ENCODE results near the gene PVR.

The PVR gene

GRCh38 chr19:44694184-44694579 lies 50.5 kb downstream of the PVR start:
- Histone ChIP-seq H3K9me3 (ENCODE audit: control insufficient read depth, insufficient read depth, low read length) (no peaks in the 10 kb centered on the region), H4K20me1 (ENCODE audit: control insufficient read depth, insufficient read depth, low read depth, low read length) (no peaks in the 10 kb centered on the region), H3K4me2 (ENCODE audit: low read length) (no peak overlapping the region), H3K4me3 (ENCODE audit: low read length) (no peak overlapping the region), H3K9me2 (replicated peaks; ENCODE audit: control insufficient read depth, low read length) (no peaks in the 10 kb centered on the region), H3K36me3 (ENCODE audit: control insufficient read depth, low read length) (no peaks in the 10 kb centered on the region), H3K27me3 (ENCODE audit: control insufficient read depth, low read length) (peaks cover 19% of the 10 kb centered on the region), H3K79me2 (ENCODE audit: control insufficient read depth, low read length) (no peaks in the 10 kb centered on the region), H3F3A (ENCODE audit: control insufficient read depth, insufficient read depth) (no peaks in the 10 kb centered on the region), H3K4me1 (ENCODE audit: control insufficient read depth, low read length) (no peaks in the 10 kb centered on the region), H3K27ac (ENCODE audit: low read depth, low read length) (no peak overlapping the region)
- TF ChIP-seq, protein P1, sequence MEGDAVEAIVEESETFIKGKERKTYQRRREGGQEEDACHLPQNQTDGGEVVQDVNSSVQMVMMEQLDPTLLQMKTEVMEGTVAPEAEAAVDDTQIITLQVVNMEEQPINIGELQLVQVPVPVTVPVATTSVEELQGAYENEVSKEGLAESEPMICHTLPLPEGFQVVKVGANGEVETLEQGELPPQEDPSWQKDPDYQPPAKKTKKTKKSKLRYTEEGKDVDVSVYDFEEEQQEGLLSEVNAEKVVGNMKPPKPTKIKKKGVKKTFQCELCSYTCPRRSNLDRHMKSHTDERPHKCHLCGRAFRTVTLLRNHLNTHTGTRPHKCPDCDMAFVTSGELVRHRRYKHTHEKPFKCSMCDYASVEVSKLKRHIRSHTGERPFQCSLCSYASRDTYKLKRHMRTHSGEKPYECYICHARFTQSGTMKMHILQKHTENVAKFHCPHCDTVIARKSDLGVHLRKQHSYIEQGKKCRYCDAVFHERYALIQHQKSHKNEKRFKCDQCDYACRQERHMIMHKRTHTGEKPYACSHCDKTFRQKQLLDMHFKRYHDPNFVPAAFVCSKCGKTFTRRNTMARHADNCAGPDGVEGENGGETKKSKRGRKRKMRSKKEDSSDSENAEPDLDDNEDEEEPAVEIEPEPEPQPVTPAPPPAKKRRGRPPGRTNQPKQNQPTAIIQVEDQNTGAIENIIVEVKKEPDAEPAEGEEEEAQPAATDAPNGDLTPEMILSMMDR (IDR thresholded peaks at IDR 0.05; ENCODE audit: low read depth, low read length, poor library complexity, severe bottlenecking), result peak; percentile 53
- TF ChIP-seq EZH2phosphoT487 (IDR thresholded peaks at IDR 0.05; ENCODE audit: borderline replicate concordance, low read length), result no peak

- TF ChIP-seq, protein P1 (IDR thresholded peaks at IDR 0.05; ENCODE audit: low read depth, low read length, poor library complexity, severe bottlenecking), result no peak
- no peak for TF ChIP-seq EZH2phosphoT487 (IDR thresholded peaks at IDR 0.05; ENCODE audit: borderline replicate concordance, low read length)
- no peak overlapping the region for H3K4me2 ChIP-seq (ENCODE audit: low read length)
- no peaks in the 10 kb centered on the region for H3K9me2 ChIP-seq (replicated peaks; ENCODE audit: control insufficient read depth, low read length)
- no peaks in the 10 kb centered on the region for H3F3A ChIP-seq (ENCODE audit: control insufficient read depth, insufficient read depth)
- H3K27ac ChIP-seq (ENCODE audit: low read depth, low read length), result no peak overlapping the region
- H3K79me2 ChIP-seq (ENCODE audit: control insufficient read depth, low read length), result no peaks in the 10 kb centered on the region
- no peaks in the 10 kb centered on the region for H4K20me1 ChIP-seq (ENCODE audit: control insufficient read depth, insufficient read depth, low read depth, low read length)
- H3K9me3 ChIP-seq (ENCODE audit: control insufficient read depth, insufficient read depth, low read length), result no peaks in the 10 kb centered on the region
- H3K36me3 ChIP-seq (ENCODE audit: control insufficient read depth, low read length), result no peaks in the 10 kb centered on the region
- no peak overlapping the region for H3K4me3 ChIP-seq (ENCODE audit: low read length)
- H3K27me3 ChIP-seq (ENCODE audit: control insufficient read depth, low read length), result peaks cover 12% of the 10 kb centered on the region
- no peaks in the 10 kb centered on the region for H3K4me1 ChIP-seq (ENCODE audit: control insufficient read depth, low read length)
Measured at GRCh38 chr19:44696939-44697669, 53.4 kb downstream of the PVR start.

GRCh38 chr19:44697670-44698034 lies 53.9 kb downstream of the PVR start:
- no peaks in the 10 kb centered on the region for H3K36me3 ChIP-seq (ENCODE audit: control insufficient read depth, low read length)
- H3K4me1 ChIP-seq (ENCODE audit: control insufficient read depth, low read length), result no peaks in the 10 kb centered on the region
- H4K20me1 ChIP-seq (ENCODE audit: control insufficient read depth, insufficient read depth, low read depth, low read length), result no peaks in the 10 kb centered on the region
- no peak overlapping the region for H3K4me3 ChIP-seq (ENCODE audit: low read length)
- H3K9me2 ChIP-seq (replicated peaks; ENCODE audit: control insufficient read depth, low read length), result no peaks in the 10 kb centered on the region
- peaks cover 6% of the 10 kb centered on the region for H3K27me3 ChIP-seq (ENCODE audit: control insufficient read depth, low read length)
- no peak for TF ChIP-seq EZH2phosphoT487 (IDR thresholded peaks at IDR 0.05; ENCODE audit: borderline replicate concordance, low read length)
- TF ChIP-seq, protein P1 (IDR thresholded peaks at IDR 0.05; ENCODE audit: low read depth, low read length, poor library complexity, severe bottlenecking), result no peak
- H3K4me2 ChIP-seq (ENCODE audit: low read length), result no peak overlapping the region
- H3F3A ChIP-seq (ENCODE audit: control insufficient read depth, insufficient read depth), result no peaks in the 10 kb centered on the region
- no peaks in the 10 kb centered on the region for H3K79me2 ChIP-seq (ENCODE audit: control insufficient read depth, low read length)
- no peaks in the 10 kb centered on the region for H3K9me3 ChIP-seq (ENCODE audit: control insufficient read depth, insufficient read depth, low read length)
- no peak overlapping the region for H3K27ac ChIP-seq (ENCODE audit: low read depth, low read length)

Data from DOHH2 (cell line).